HEK293 (cell line): ENCODE results near the gene TOMM40.

Experiments used
- CTCF ChIA-PET: fragments of 350-600 bp; formaldehyde crosslinking; extraction: SDS; loops from one replicate; lab custom pipeline; 2021; ENCODE audit warnings: antibody characterized with exemption; lab: Yijun Ruan, JAX
- POLR2A ChIA-PET: fragments of 300-600 bp; formaldehyde crosslinking; extraction: SDS; loops from one replicate; lab custom pipeline; 2020; ENCODE audit warnings: antibody characterized with exemption, inconsistent platforms; lab: Yijun Ruan, JAX
- H3K27ac ChIP-seq: fragments of 200-500 bp; sonication (Bioruptor generic); 2 replicates; pipeline ENCODE4 v1.5.1; 2014; ENCODE audit warnings: low read depth, low read length, control low read depth, inconsistent platforms; ENCODE audit errors: extremely low read depth
- H3K36me3 ChIP-seq, 2 experiments: fragments of 200-500 bp in 1 of 2; sonication (Bioruptor generic) in 1 of 2; 1 replicate in 1 of 2; 2 replicates in 1 of 2; pipeline ENCODE4 v1.5.1; 2014 to 2017; ENCODE audit warnings: inconsistent platforms in 2 of 2, low read length in 2 of 2; ENCODE audit not compliant: control insufficient read depth in 2 of 2, insufficient read depth in 1 of 2
- H3K4me1 ChIP-seq: fragments of 200-500 bp; sonication (Bioruptor generic); 2 replicates; pipeline ENCODE4 v1.5.1; 2014; ENCODE audit warnings: mild to moderate bottlenecking, low read length, inconsistent platforms; ENCODE audit not compliant: control insufficient read depth, insufficient read depth
- H3K4me3 ChIP-seq: 2 replicates; pipeline ENCODE4 v1.5.1; 2011; ENCODE audit warnings: low read depth, mild to moderate bottlenecking, control low read depth, low read length, moderate library complexity
- H3K9me3 ChIP-seq: fragments of 200-500 bp; sonication (Bioruptor generic); 2 replicates; pipeline ENCODE4 v1.5.1; 2014; ENCODE audit warnings: low read depth, low read length, inconsistent platforms; ENCODE audit not compliant: control insufficient read depth, insufficient read depth
- CTCF ChIP-seq: fragments of 450-650 bp; formaldehyde crosslinking; IDR thresholded peaks from 2 replicates; pipeline ENCODE4 v1.5.1; 2016; ENCODE audit warnings: missing biosample characterization, missing genetic modification characterization
- ELK4 ChIP-seq: IDR thresholded peaks from 2 replicates; pipeline ENCODE4 v1.6.1; 2011; ENCODE audit warnings: mild to moderate bottlenecking, low read depth, low read length, borderline replicate concordance
- KLF1 ChIP-seq: fragments of 450-650 bp; formaldehyde crosslinking; IDR thresholded peaks from 2 replicates; pipeline ENCODE4 v1.5.1; 2016; ENCODE audit warnings: missing biosample characterization, missing genetic modification characterization
- MYNN ChIP-seq: fragments of 450-650 bp; formaldehyde crosslinking; IDR thresholded peaks from 2 replicates; pipeline ENCODE4 v1.5.1; 2016; ENCODE audit warnings: missing biosample characterization, missing genetic modification characterization, borderline replicate concordance
- PBX3 ChIP-seq: sonication (generic); formaldehyde crosslinking; IDR thresholded peaks from 2 replicates; pipeline ENCODE4 v1.8.1; 2022; ENCODE audit warnings: mild to moderate bottlenecking, moderate library complexity, missing genetic modification reagents
- SALL2 ChIP-seq: fragments of 450-650 bp; formaldehyde crosslinking; IDR thresholded peaks from 2 replicates; pipeline ENCODE4 v1.5.0; 2017; ENCODE audit warnings: missing biosample characterization, mild to moderate bottlenecking, missing genetic modification characterization, borderline replicate concordance
- SCRT1 ChIP-seq: fragments of 450-650 bp; formaldehyde crosslinking; IDR thresholded peaks from 2 replicates; pipeline ENCODE4 v1.5.1; 2016; ENCODE audit warnings: missing biosample characterization, missing genetic modification characterization, borderline replicate concordance
- SETDB1 ChIP-seq: IDR thresholded peaks from one replicate; pipeline ENCODE4 v1.6.1; 2017; ENCODE audit warnings: mild to moderate bottlenecking, low read length, moderate library complexity, mixed read lengths; ENCODE audit not compliant: insufficient read length
- ZBTB6 ChIP-seq: fragments of 450-650 bp; formaldehyde crosslinking; IDR thresholded peaks from 2 replicates; pipeline ENCODE4 v1.5.1; 2017; ENCODE audit warnings: missing biosample characterization, missing genetic modification characterization
- ZNF169 ChIP-seq: fragments of 450-650 bp; formaldehyde crosslinking; IDR thresholded peaks from 2 replicates; pipeline ENCODE4 v1.5.1; 2016; ENCODE audit warnings: missing biosample characterization, missing genetic modification characterization
- ZNF223 ChIP-seq: fragments of 450-650 bp; formaldehyde crosslinking; IDR thresholded peaks from 2 replicates; pipeline ENCODE4 v1.5.1; 2016; ENCODE audit warnings: missing biosample characterization, missing genetic modification characterization
- ZNF280D ChIP-seq: fragments of 450-650 bp; formaldehyde crosslinking; IDR thresholded peaks from 2 replicates; pipeline ENCODE4 v1.5.1; 2016; ENCODE audit warnings: missing biosample characterization, missing genetic modification characterization
- ZNF350 ChIP-seq: fragments of 450-650 bp; formaldehyde crosslinking; IDR thresholded peaks from 2 replicates; pipeline ENCODE4 v1.5.0; 2017; ENCODE audit warnings: missing biosample characterization, mild to moderate bottlenecking, missing genetic modification characterization
- ZNF423 ChIP-seq: fragments of 450-650 bp; formaldehyde crosslinking; IDR thresholded peaks from 2 replicates; pipeline ENCODE4 v1.5.1; 2016; ENCODE audit warnings: missing biosample characterization, missing genetic modification characterization
- ZNF426 ChIP-seq: fragments of 450-650 bp; formaldehyde crosslinking; IDR thresholded peaks from 2 replicates; pipeline ENCODE4 v1.5.1; 2017; ENCODE audit warnings: missing biosample characterization, missing genetic modification characterization, mild to moderate bottlenecking, inconsistent platforms, moderate library complexity
- ZNF473 ChIP-seq: fragments of 450-650 bp; formaldehyde crosslinking; IDR thresholded peaks from 2 replicates; pipeline ENCODE4 v1.5.1; 2017; ENCODE audit warnings: missing biosample characterization, missing genetic modification characterization
- ZNF529 ChIP-seq: fragments of 450-650 bp; formaldehyde crosslinking; IDR thresholded peaks from 2 replicates; pipeline ENCODE4 v1.5.1; 2017; ENCODE audit warnings: missing genetic modification characterization, missing biosample characterization; ENCODE audit not compliant: insufficient replicate concordance
- ZNF558 ChIP-seq: fragments of 450-650 bp; formaldehyde crosslinking; IDR thresholded peaks from 2 replicates; pipeline ENCODE4 v1.5.1; 2016; ENCODE audit warnings: missing biosample characterization, missing genetic modification characterization
- ZNF585B ChIP-seq: fragments of 450-650 bp; formaldehyde crosslinking; IDR thresholded peaks from 2 replicates; pipeline ENCODE4 v1.5.1; 2016; ENCODE audit warnings: missing biosample characterization, missing genetic modification characterization
- ZNF639 ChIP-seq: fragments of 450-650 bp; formaldehyde crosslinking; IDR thresholded peaks from 2 replicates; pipeline ENCODE4 v1.5.1; 2016; ENCODE audit warnings: missing biosample characterization, missing genetic modification characterization
- ZXDB ChIP-seq: fragments of 450-650 bp; formaldehyde crosslinking; IDR thresholded peaks from 2 replicates; pipeline ENCODE4 v1.5.1; 2016; ENCODE audit warnings: missing biosample characterization, missing genetic modification characterization

Gene TOMM40

GRCh38 chr19:44924243-44924725, 33.2 kb downstream of the TOMM40 start:
- H3K9me3 ChIP-seq: no peaks in the 10 kb centered on the region
- ChIA-PET POLR2A (no interaction called here), CTCF (no interaction called here)
- TF ChIP-seq SALL2 (tag by site-specific recombination) (no peak), SETDB1 (no peak), ZBTB6 (tag by site-specific recombination) (no peak), KLF1 (no peak), ZNF169 (tag by site-specific recombination) (no peak)
- H3K4me3 ChIP-seq: no peak overlapping the region
- H3K27ac ChIP-seq: no peak overlapping the region
- H3K4me1 ChIP-seq: no peaks in the 10 kb centered on the region; the same call in 1 of the 2 replicates
- no peaks in the 10 kb centered on the region; a peak in 1 of 3 replicates for H3K36me3 ChIP-seq

- TF ChIP-seq ZNF423 (tag by site-specific recombination) (no peak), ZNF558 (tag by site-specific recombination) (no peak), ZNF350 (no peak), ZNF473 (tag by site-specific recombination) (no peak), ZNF426 (tag by site-specific recombination) (no peak), MYNN (tag by site-specific recombination) (no peak), ZNF585B (tag by site-specific recombination) (no peak), SETDB1 (no peak), ZXDB (tag by site-specific recombination) (no peak), ZNF223 (tag by site-specific recombination) (no peak), ZNF529 (tag by site-specific recombination) (no peak), ZNF280D (tag by site-specific recombination) (no peak), ELK4 (no peak), PBX3 (no peak), SCRT1 (tag by site-specific recombination) (no peak), ZNF639 (tag by site-specific recombination) (no peak), CTCF (tag by site-specific recombination) (no peak)
- ChIA-PET CTCF (interaction anchor here (0.6 to 1.4 kb wide), 4 partner anchors 26 to 140 kb away, joined by 3 to 4 read pairs (median 3); no protein-coding TSS in a partner anchor), POLR2A (no interaction called here)
- H3K27ac ChIP-seq: no peak overlapping the region
- H3K36me3 ChIP-seq: no peaks in the 10 kb centered on the region; a peak in 1 of 3 replicates
- H3K4me1 ChIP-seq: no peaks in the 10 kb centered on the region; the same call in 1 of the 2 replicates
- no peaks in the 10 kb centered on the region for H3K9me3 ChIP-seq
- H3K4me3 ChIP-seq: no peak overlapping the region
Measured at GRCh38 chr19:44925114-44925891, 34.2 kb downstream of the TOMM40 start.
